Fibroblast of lung (primary cell): ENCODE measurements around the gene SERTAD3. TPM values are rescaled to one million over a fixed set of nuclear protein-coding genes. Genes with fewer than 3 reads are reported as not detected.

Source experiments
- DNase-seq, 2 donors: peaks; one replicate each; pipeline versions ENCODE4 v3.0.0 to v3.0.0-alpha.2; 2010; ENCODE audit warnings: low read depth in 2 of 2
- H2AFZ ChIP-seq: 2 replicates; pipeline ENCODE4 v1.5.1; 2012; ENCODE audit warnings: low read length, control low read depth, inconsistent platforms
- H3K27ac ChIP-seq: 2 replicates; pipeline ENCODE4 v1.5.1; 2011; ENCODE audit warnings: low read length, control low read depth; ENCODE audit not compliant: insufficient read depth
- H3K27me3 ChIP-seq: 2 replicates; pipeline ENCODE4 v1.5.1; 2011; ENCODE audit warnings: mild to moderate bottlenecking, low read length; ENCODE audit not compliant: control insufficient read depth, insufficient read depth
- H3K36me3 ChIP-seq: 2 replicates; pipeline ENCODE4 v1.5.1; 2011; ENCODE audit warnings: low read length; ENCODE audit not compliant: control insufficient read depth, insufficient read depth
- H3K4me1 ChIP-seq: 2 replicates; pipeline ENCODE4 v1.5.1; 2011; ENCODE audit warnings: low read length; ENCODE audit not compliant: control insufficient read depth, insufficient read depth; ENCODE audit errors: extremely low read depth
- H3K4me2 ChIP-seq: 2 replicates; pipeline ENCODE4 v1.5.1; 2011; ENCODE audit warnings: low read length, control low read depth; ENCODE audit not compliant: insufficient read depth; ENCODE audit errors: extremely low read depth
- H3K4me3 ChIP-seq, 4 experiments: fragments of 200-600 bp in 1 of 4; sonication (generic) in 1 of 4; replicated peaks in 1 of 4; 2 replicates each; pipeline ENCODE4 v1.5.1; 2011 to 2016; ENCODE audit warnings: low read length in 4 of 4, low read depth in 3 of 4, mild to moderate bottlenecking in 3 of 4, control low read depth in 2 of 4, inconsistent platforms in 1 of 4, mixed read lengths in 1 of 4; ENCODE audit not compliant: insufficient read depth in 1 of 4; ENCODE audit errors: control extremely low read depth in 1 of 4
- H3K79me2 ChIP-seq: 2 replicates; pipeline ENCODE4 v1.5.1; 2012; ENCODE audit warnings: mild to moderate bottlenecking, low read length, inconsistent platforms; ENCODE audit not compliant: control insufficient read depth, insufficient read depth
- H3K9ac ChIP-seq: 2 replicates; pipeline ENCODE4 v1.5.1; 2011; ENCODE audit warnings: mild to moderate bottlenecking, low read length, control low read depth; ENCODE audit not compliant: insufficient read depth
- H3K9me3 ChIP-seq: 2 replicates; pipeline ENCODE4 v1.5.1; 2012; ENCODE audit warnings: low read depth, low read length; ENCODE audit not compliant: control insufficient read depth, insufficient read depth
- H4K20me1 ChIP-seq: 2 replicates; pipeline ENCODE4 v1.5.1; 2011; ENCODE audit warnings: low read length; ENCODE audit not compliant: control insufficient read depth, insufficient read depth; ENCODE audit errors: extremely low read depth
- EZH2 ChIP-seq: IDR thresholded peaks from 2 replicates; pipeline ENCODE4 v1.5.1; 2012; ENCODE audit warnings: low read length, control low read depth, mild to moderate bottlenecking; ENCODE audit errors: missing control alignments
- polyA plus RNA-seq, 2 donors: library from polyadenylated mRNA; depleted of rRNA in 1 of 2; stranded (reverse) in 1 of 2; unstranded in 1 of 2; fragments of >200 nt; gene quantifications; 2 replicates each; pipeline ENCODE4 v1.2.1, GENCODE V29; 2011 to 2012; ENCODE audit warnings: missing spikeins in 1 of 2
- total RNA-seq: library from RNA; depleted of rRNA; stranded (reverse); fragments of >200 nt; gene quantifications from 2 replicates; pipeline ENCODE4 v1.2.1, GENCODE V29; 2014
- TF ChIP-seq, protein P1 (sequence below), 2 donors: IDR thresholded peaks in 1 of 2; conservative IDR thresholded peaks in 1 of 2; 1 replicate in 1 of 2; 2 replicates in 1 of 2; pipeline ENCODE4 v1.5.1; 2011 to 2012; ENCODE audit warnings: low read length in 2 of 2, control low read depth in 1 of 2, inconsistent platforms in 1 of 2, low read depth in 1 of 2, mild to moderate bottlenecking in 1 of 2

The SERTAD3 gene
- total and polyA plus RNA-seq, 2 donors (not counting 1 experiment from before 2014, with no cell fraction given): 22.3 to 24.8 TPM

DNA sequence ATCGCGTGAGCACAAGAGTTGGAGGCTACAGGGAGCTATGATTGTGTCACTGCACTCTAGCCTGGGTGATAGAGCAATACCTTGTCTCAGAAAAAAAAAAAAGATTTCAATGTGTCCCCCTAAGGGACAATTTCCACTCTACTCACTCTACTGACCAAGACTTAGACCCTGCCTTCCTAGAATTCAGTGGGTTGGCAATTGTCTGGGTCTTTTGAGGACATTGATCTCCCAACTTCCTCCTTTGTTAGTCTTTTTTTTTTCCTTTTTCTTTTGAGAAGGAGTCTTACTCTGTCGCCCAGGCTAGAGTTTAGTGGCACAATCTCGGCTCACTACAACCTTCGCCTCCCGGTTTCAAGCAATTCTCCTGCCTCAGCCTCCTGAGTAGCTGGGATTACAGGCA is 24.9 kb upstream of the SERTAD3 start:
- no peaks in the 10 kb centered on the region for H3K79me2 ChIP-seq
- no peak for TF ChIP-seq EZH2
- TF ChIP-seq, protein P1, sequence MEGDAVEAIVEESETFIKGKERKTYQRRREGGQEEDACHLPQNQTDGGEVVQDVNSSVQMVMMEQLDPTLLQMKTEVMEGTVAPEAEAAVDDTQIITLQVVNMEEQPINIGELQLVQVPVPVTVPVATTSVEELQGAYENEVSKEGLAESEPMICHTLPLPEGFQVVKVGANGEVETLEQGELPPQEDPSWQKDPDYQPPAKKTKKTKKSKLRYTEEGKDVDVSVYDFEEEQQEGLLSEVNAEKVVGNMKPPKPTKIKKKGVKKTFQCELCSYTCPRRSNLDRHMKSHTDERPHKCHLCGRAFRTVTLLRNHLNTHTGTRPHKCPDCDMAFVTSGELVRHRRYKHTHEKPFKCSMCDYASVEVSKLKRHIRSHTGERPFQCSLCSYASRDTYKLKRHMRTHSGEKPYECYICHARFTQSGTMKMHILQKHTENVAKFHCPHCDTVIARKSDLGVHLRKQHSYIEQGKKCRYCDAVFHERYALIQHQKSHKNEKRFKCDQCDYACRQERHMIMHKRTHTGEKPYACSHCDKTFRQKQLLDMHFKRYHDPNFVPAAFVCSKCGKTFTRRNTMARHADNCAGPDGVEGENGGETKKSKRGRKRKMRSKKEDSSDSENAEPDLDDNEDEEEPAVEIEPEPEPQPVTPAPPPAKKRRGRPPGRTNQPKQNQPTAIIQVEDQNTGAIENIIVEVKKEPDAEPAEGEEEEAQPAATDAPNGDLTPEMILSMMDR (conservative IDR thresholded peaks at IDR 0.05 in 1 of 2, IDR thresholded peaks at IDR 0.05 in 1 of 2; ENCODE audit: low read depth in 1 of 2, low read length in 2 of 2): no peak
- H4K20me1 ChIP-seq: no peaks in the 10 kb centered on the region
- H3K9me3 ChIP-seq: no peaks in the 10 kb centered on the region
- H3K4me2 ChIP-seq: no peak overlapping the region
- H3K4me3 ChIP-seq: no peak overlapping the region
- H3K27ac ChIP-seq: no peak overlapping the region
- no peaks in the 10 kb centered on the region for H3K27me3 ChIP-seq
- H3K4me1 ChIP-seq: peaks cover 12% of the 10 kb centered on the region
- no peaks in the 10 kb centered on the region for H3K36me3 ChIP-seq
- DNase-seq: no peak
- no peak overlapping the region for H3K9ac ChIP-seq
- no peak overlapping the region for H2AFZ ChIP-seq

DNA sequence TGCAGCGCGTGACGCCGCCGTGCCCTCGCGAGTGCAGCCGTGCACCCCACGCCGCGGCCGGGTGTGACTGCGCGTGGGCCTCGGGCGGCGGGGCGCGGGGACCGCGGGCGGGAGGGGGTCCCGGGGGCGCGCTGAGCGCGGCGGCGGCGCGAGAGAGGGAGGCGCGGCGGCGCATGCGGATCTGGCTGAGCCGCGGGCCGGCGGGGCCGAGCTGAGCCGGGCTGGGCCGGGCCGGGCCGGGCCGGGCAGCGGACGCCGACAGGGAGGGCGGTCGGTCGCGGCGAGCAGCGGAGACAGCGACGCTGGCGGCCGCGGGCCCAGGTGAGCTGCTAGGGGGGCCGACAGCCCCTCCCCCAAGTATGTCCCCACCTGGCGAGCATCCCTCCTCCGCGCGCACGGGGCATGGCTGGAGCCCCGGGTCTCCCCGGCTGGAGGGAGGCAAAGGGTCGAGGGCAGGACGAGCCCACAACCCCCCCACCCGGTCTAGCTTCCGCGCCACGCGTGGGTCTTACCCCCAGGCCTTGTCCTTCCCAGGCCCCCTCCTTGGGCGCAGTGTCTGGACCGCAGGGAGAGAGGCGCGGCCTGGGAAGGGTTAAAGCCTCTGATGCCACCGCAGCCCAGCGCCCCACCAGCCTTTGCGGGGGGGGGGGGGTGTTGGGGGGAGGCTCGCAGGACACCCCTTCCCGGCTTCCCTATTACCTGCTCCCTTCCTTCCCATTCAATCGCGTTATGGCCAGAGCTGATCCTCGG is 23.0 kb upstream of the SERTAD3 start, which contains the start of gene SPTBN4:
TSS of gene SPTBN4 (plus strand) at position 17 of the 750 bp plus-strand sequence. CDS start 5,621 bp downstream, outside the sequence.
- H3K9ac ChIP-seq: no peak within 1 kb of the TSS

More for the DNA sequence above, 23.0 kb upstream of the SERTAD3 start, which contains the start of gene SPTBN4:
- H2AFZ ChIP-seq: peak within 1 kb of the TSS; percentile 3
- H3K4me3 ChIP-seq: peak within 1 kb of the TSS in 3 of 4 experiments; percentile 28 to 50 (median 30)
- no peak within 1 kb of the TSS for H3K27ac ChIP-seq
- H3K36me3 ChIP-seq: no peaks in the 10 kb centered on the region
- no peaks in the 10 kb centered on the region for H3K27me3 ChIP-seq
- H3K4me2 ChIP-seq: peak within 1 kb of the TSS; percentile 87
- H4K20me1 ChIP-seq: no peaks in the 10 kb centered on the region
- no peak for TF ChIP-seq EZH2
- TF ChIP-seq, protein P1 (conservative IDR thresholded peaks at IDR 0.05 in 1 of 2, IDR thresholded peaks at IDR 0.05 in 1 of 2; ENCODE audit: low read depth in 1 of 2, low read length in 2 of 2): no peak
- no peaks in the 10 kb centered on the region for H3K79me2 ChIP-seq
- H3K9me3 ChIP-seq: no peaks in the 10 kb centered on the region
- no peak for DNase-seq
- peaks cover 12% of the 10 kb centered on the region for H3K4me1 ChIP-seq
